Peyer's patch (tissue), 4 donors: ENCODE data around the gene CFAP73.

Experiments
- CTCF ChIP-seq, 6 experiments: fragments of 450-650 bp in 4 of 6; fragments of 200-600 bp in 2 of 6; sonication (generic) in 1 of 6; IDR thresholded peaks; one replicate each; pipeline ENCODE4 v1.5.1; 2017 to 2019; ENCODE audit warnings: antibody characterized with exemption in 6 of 6, mild to moderate bottlenecking in 3 of 6, moderate library complexity in 1 of 6
- POLR2A ChIP-seq, 2 donors: fragments of 450-650 bp; IDR thresholded peaks; one replicate each; pipeline ENCODE4 v1.5.1; 2017; ENCODE audit warnings: antibody characterized with exemption in 2 of 2, mild to moderate bottlenecking in 2 of 2, moderate library complexity in 2 of 2

- TF ChIP-seq POLR2A (IDR thresholded peaks at IDR 0.05) (no peak), CTCF (IDR thresholded peaks at IDR 0.05) (no peak)
Measured at GRCh38 chr12:113179023-113179422, 29.5 kb downstream of the CFAP73 start.
